ENCODE data around the gene CNPY4.
"Not testable (repeated sequence)": the region's sequence is repeated elsewhere in the genome, so short reads cannot be mapped to it uniquely, and the experiment has no call there.

Gene CNPY4

GRCh38 chr7:100126239-100126930 lies 7.0 kb downstream of the CNPY4 start:
- no peak for TF ChIP-seq CTCF (IDR thresholded peaks at IDR 0.05; ENCODE audit: insufficient read depth, low read depth, low read length, missing control alignments)
- H3K4me3 ChIP-seq (ENCODE audit: low read depth, low read length), result peak overlapping the region; percentile 96
- no peak for DNase-seq (ENCODE audit: low read depth)

GRCh38 chr7:100126931-100127865 lies 7.8 kb downstream of the CNPY4 start, which contains the start of gene MBLAC1:
Gene MBLAC1 (plus strand): TSS chr7:100126967. CDS start chr7:100127396, 429 bp downstream.
- peak; percentile 97 for DNase-seq (ENCODE audit: low read depth)
- TF ChIP-seq CTCF (IDR thresholded peaks at IDR 0.05; ENCODE audit: insufficient read depth, low read depth, low read length, missing control alignments), result no peak
- H3K4me3 ChIP-seq (ENCODE audit: low read depth, low read length), result peak within 1 kb of the TSS; percentile 96

- no peak for TF ChIP-seq CTCF (IDR thresholded peaks at IDR 0.05; ENCODE audit: insufficient read depth, low read depth, low read length, missing control alignments)
- H3K4me3 ChIP-seq (ENCODE audit: low read depth, low read length), result peak overlapping the region; percentile 96
- peak; percentile 37 for DNase-seq (ENCODE audit: low read depth)
Measured at GRCh38 chr7:100127866-100128636, 8.6 kb downstream of the CNPY4 start.

- DNase-seq (ENCODE audit: low read depth), result no peak
- TF ChIP-seq CTCF (IDR thresholded peaks at IDR 0.05; ENCODE audit: insufficient read depth, low read depth, low read length, missing control alignments), result no peak
- H3K4me3 ChIP-seq (ENCODE audit: low read depth, low read length), result no peak overlapping the region
Measured at GRCh38 chr7:100128637-100128963, 9.2 kb downstream of the CNPY4 start.

- not testable (repeated sequence) for H3K4me3 ChIP-seq (ENCODE audit: low read depth, low read length); DNase-seq (ENCODE audit: low read depth)
Measured at GRCh38 chr7:100130220-100130607, 10.8 kb downstream of the CNPY4 start.

- DNase-seq (ENCODE audit: low read depth), result peak; percentile 70
- no peak overlapping the region for H3K4me3 ChIP-seq (ENCODE audit: low read depth, low read length)
- peak; percentile 75 for TF ChIP-seq CTCF (IDR thresholded peaks at IDR 0.05; ENCODE audit: insufficient read depth, low read depth, low read length, missing control alignments)
Measured at GRCh38 chr7:100130608-100131453, 11.4 kb downstream of the CNPY4 start.
